Neuronal stem cell (in vitro differentiated cells): ENCODE data around the gene ABHD1.
A peak's percentile ranks its signal among the peaks of the same experiment; 100 is the strongest.

Experiments
- DNase-seq: peaks from one replicate; pipeline ENCODE4 v3.0.0-alpha.2; 2013; ENCODE audit warnings: low spot score
- H2AFZ ChIP-seq: one replicate; pipeline ENCODE4 v1.6.1; 2013; ENCODE audit warnings: mild to moderate bottlenecking, low read length, inconsistent platforms
- H2AK5ac ChIP-seq: 2 replicates; pipeline ENCODE4 v1.6.1; 2013; ENCODE audit warnings: low read depth, mild to moderate bottlenecking, inconsistent platforms, low read length, moderate library complexity, mixed read lengths
- H2BK120ac ChIP-seq: 2 replicates; pipeline ENCODE4 v1.6.1; 2013; ENCODE audit warnings: low read depth, mild to moderate bottlenecking, inconsistent platforms, low read length, moderate library complexity, mixed read lengths
- H2BK12ac ChIP-seq: one replicate; pipeline ENCODE4 v1.6.1; 2013; ENCODE audit warnings: low read length, inconsistent platforms
- H2BK15ac ChIP-seq: 2 replicates; pipeline ENCODE4 v1.6.1; 2013; ENCODE audit warnings: mild to moderate bottlenecking, low read length, inconsistent platforms, mixed read lengths
- H2BK5ac ChIP-seq: one replicate; pipeline ENCODE4 v1.6.1; 2013; ENCODE audit warnings: inconsistent platforms, mild to moderate bottlenecking, low read length, moderate library complexity
- H3K14ac ChIP-seq: one replicate; pipeline ENCODE4 v1.6.1; 2013; ENCODE audit warnings: low read length, inconsistent platforms
- H3K18ac ChIP-seq: 2 replicates; pipeline ENCODE4 v1.6.1; 2013; ENCODE audit warnings: low read length, inconsistent platforms
- H3K23ac ChIP-seq: 2 replicates; pipeline ENCODE4 v1.6.1; 2013; ENCODE audit warnings: low read depth, mild to moderate bottlenecking, mixed read lengths, low read length, inconsistent platforms; ENCODE audit not compliant: poor library complexity
- H3K27ac ChIP-seq: replicated peaks from 3 replicates; pipeline ENCODE4 v1.5.1; 2013; ENCODE audit warnings: low read length, inconsistent platforms
- H3K27me3 ChIP-seq, 3 experiments: 2 replicates each; pipeline ENCODE4 v1.6.1; 2013; ENCODE audit warnings: low read length in 3 of 3, mild to moderate bottlenecking in 2 of 3, inconsistent platforms in 1 of 3, low read depth in 1 of 3, mixed read lengths in 1 of 3, moderate library complexity in 1 of 3; ENCODE audit not compliant: control insufficient read depth in 3 of 3, insufficient read depth in 3 of 3
- H3K36me3 ChIP-seq, 2 donors: replicated peaks in 1 of 2; 2 replicates each; pipeline ENCODE4 v1.6.1; 2013; ENCODE audit warnings: low read length in 2 of 2; ENCODE audit not compliant: control insufficient read depth in 2 of 2, insufficient read depth in 2 of 2
- H3K4ac ChIP-seq: 2 replicates; pipeline ENCODE4 v1.6.1; 2013; ENCODE audit warnings: inconsistent platforms, mild to moderate bottlenecking, low read length, moderate library complexity
- H3K4me1 ChIP-seq, 2 donors: 1 replicate in 1 of 2; 2 replicates in 1 of 2; pipeline ENCODE4 v1.6.1; 2013; ENCODE audit warnings: low read length in 2 of 2, low read depth in 1 of 2; ENCODE audit not compliant: control insufficient read depth in 2 of 2, insufficient read depth in 1 of 2
- H3K4me2 ChIP-seq: one replicate; pipeline ENCODE4 v1.6.1; 2013; ENCODE audit warnings: mild to moderate bottlenecking, low read length, inconsistent platforms; ENCODE audit not compliant: insufficient read depth, poor library complexity, severe bottlenecking
- H3K4me3 ChIP-seq, 2 donors: 2 replicates each; pipeline ENCODE4 v1.5.1; 2013; ENCODE audit warnings: low read length in 2 of 2, mild to moderate bottlenecking in 2 of 2, inconsistent platforms in 1 of 2, moderate library complexity in 1 of 2
- H3K79me1 ChIP-seq: one replicate; pipeline ENCODE4 v1.6.1; 2013; ENCODE audit warnings: low read depth, mild to moderate bottlenecking, inconsistent platforms, low read length, moderate library complexity
- H3K9ac ChIP-seq: one replicate; pipeline ENCODE4 v1.6.1; 2013; ENCODE audit warnings: mild to moderate bottlenecking, low read depth, low read length, inconsistent platforms; ENCODE audit not compliant: poor library complexity
- H3K9me3 ChIP-seq, 2 donors: replicated peaks in 1 of 2; 2 replicates each; pipeline versions ENCODE3 to v1.6.1; 2013; ENCODE audit warnings: low read length in 2 of 2, mild to moderate bottlenecking in 2 of 2, inconsistent platforms in 1 of 2, low read depth in 1 of 2, mixed read lengths in 1 of 2, moderate library complexity in 1 of 2; ENCODE audit not compliant: control insufficient read depth in 2 of 2, insufficient read depth in 1 of 2
- H4K8ac ChIP-seq: one replicate; pipeline ENCODE4 v1.6.1; 2013; ENCODE audit warnings: low read depth, mild to moderate bottlenecking, inconsistent platforms, low read length, moderate library complexity
- H4K91ac ChIP-seq: one replicate; pipeline ENCODE4 v1.6.1; 2013; ENCODE audit warnings: low read length, low read depth, mild to moderate bottlenecking, inconsistent platforms; ENCODE audit not compliant: poor library complexity
- WGBS, 2 donors: extraction: QIAGEN DNeasy Blood & Tissue Kit; methylation state at CpG; one replicate each; pipeline ENCODE4 v1.1.7; 2013; ENCODE audit warnings: missing lambda C conversion rate in 2 of 2, mixed read lengths in 1 of 2; ENCODE audit not compliant: insufficient read length in 2 of 2, insufficient replicate concordance in 1 of 2; ENCODE audit errors: extremely low coverage in 2 of 2; 5-methylcytosine and 5-hydroxymethylcytosine counted together

ABHD1 gene

DNA sequence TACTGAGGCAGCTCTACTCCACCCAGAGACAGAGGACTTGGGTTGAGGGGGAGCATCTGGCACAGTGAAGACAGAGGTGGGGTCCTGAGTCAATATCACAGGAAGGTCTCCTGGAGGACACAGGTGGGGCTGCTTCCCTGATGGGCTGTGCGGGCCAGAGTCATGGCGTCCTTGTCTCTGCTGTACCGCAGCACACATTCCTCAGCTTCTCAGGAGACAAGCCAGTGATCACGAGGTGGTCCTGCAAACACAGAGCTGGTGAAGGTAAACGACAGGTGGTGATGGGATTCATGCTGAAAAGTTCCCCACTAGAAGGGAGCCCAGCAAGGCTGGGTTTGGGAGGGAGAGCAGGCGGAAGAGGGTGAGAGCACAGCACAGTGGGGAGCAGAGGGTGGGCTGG, 34.9 kb downstream of the ABHD1 start:
- H3K27me3 ChIP-seq = peaks cover 0 to 43% (median 0%) of the 10 kb centered on the region in 3 experiments
- no peak overlapping the region for H3K9ac ChIP-seq
- no peak overlapping the region for H2BK12ac ChIP-seq
- H4K91ac ChIP-seq = no peak overlapping the region
- H3K14ac ChIP-seq = no peak overlapping the region
- H4K8ac ChIP-seq = no peak overlapping the region
- H3K4ac ChIP-seq = no peak overlapping the region
- DNase-seq = no peak
- H3K4me2 ChIP-seq = no peak overlapping the region
- H3K27ac ChIP-seq = no peak overlapping the region
- H2BK120ac ChIP-seq = no peak overlapping the region
- no peak overlapping the region for H2AK5ac ChIP-seq
- H2BK15ac ChIP-seq = no peak overlapping the region
- no peak overlapping the region for H2AFZ ChIP-seq
- no CpG with 5 or more reads among the region's 6 CpGs for WGBS, 2 donors
- H3K9me3 ChIP-seq = no peaks in the 10 kb centered on the region
- H2BK5ac ChIP-seq = no peak overlapping the region
- H3K23ac ChIP-seq = no peak overlapping the region
- H3K18ac ChIP-seq = peak overlapping the region; percentile 18
- H3K36me3 ChIP-seq = no peaks in the 10 kb centered on the region
- no peaks in the 10 kb centered on the region for H3K79me1 ChIP-seq
- H3K4me1 ChIP-seq = peaks cover 0 to 2% of the 10 kb centered on the region in 2 donors
- no peak overlapping the region for H3K4me3 ChIP-seq

- no peak overlapping the region for H2BK5ac ChIP-seq
- H4K8ac ChIP-seq = no peak overlapping the region
- no peak overlapping the region for H3K4ac ChIP-seq
- peaks cover 0 to 2% of the 10 kb centered on the region in 2 donors for H3K4me1 ChIP-seq
- no peak overlapping the region for H3K4me2 ChIP-seq
- H3K9ac ChIP-seq = peak overlapping the region; percentile 3
- H2BK12ac ChIP-seq = no peak overlapping the region
- no peak overlapping the region for H3K18ac ChIP-seq
- H3K23ac ChIP-seq = no peak overlapping the region
- H3K36me3 ChIP-seq = no peaks in the 10 kb centered on the region
- no peak overlapping the region for H3K14ac ChIP-seq
- H2BK120ac ChIP-seq = no peak overlapping the region
- no peak for DNase-seq
- no peak overlapping the region for H2AK5ac ChIP-seq
- H3K4me3 ChIP-seq = no peak overlapping the region
- no peaks in the 10 kb centered on the region for H3K79me1 ChIP-seq
- no CpG with 5 or more reads among the region's 6 CpGs for WGBS, 2 donors
- peaks cover 0 to 35% (median 0%) of the 10 kb centered on the region in 3 experiments for H3K27me3 ChIP-seq
- no peak overlapping the region for H3K27ac ChIP-seq
- H3K9me3 ChIP-seq = no peaks in the 10 kb centered on the region
- peak overlapping the region; percentile 11 for H2AFZ ChIP-seq
- no peak overlapping the region for H4K91ac ChIP-seq
- no peak overlapping the region for H2BK15ac ChIP-seq
Observed at GRCh38 chr2:27159271-27159670, 35.7 kb downstream of the ABHD1 start.

DNA sequence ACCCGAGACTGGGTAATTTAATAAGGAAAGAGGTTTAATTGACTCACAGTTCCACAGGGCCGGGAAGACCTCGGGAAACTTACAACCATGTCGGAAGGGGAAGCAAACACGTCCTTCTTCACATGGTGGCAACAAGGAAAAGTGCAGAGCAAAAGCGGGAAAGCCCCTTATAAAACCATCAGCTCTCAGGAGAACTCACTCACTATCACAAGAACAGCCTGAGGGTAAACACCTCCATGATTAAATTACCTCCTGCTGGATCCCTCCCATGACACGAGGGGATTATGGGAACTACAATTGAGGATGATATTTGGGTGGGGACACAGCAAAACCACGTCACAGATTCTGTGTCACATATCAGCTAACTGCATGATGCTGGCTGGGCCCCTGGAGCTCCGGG, 36.6 kb downstream of the ABHD1 start:
- Histone ChIP-seq H3K36me3 (no peaks in the 10 kb centered on the region), H3K14ac (no peak overlapping the region), H3K79me1 (no peaks in the 10 kb centered on the region), H3K4me1 (peaks cover 0 to under 1% of the 10 kb centered on the region in 2 donors), H3K27me3 (peaks cover 0 to 36% (median 0%) of the 10 kb centered on the region in 3 experiments), H2AFZ (no peak overlapping the region), H2BK15ac (no peak overlapping the region), H4K8ac (no peak overlapping the region), H3K18ac (no peak overlapping the region), H2BK12ac (no peak overlapping the region), H2AK5ac (no peak overlapping the region), H3K9me3 (no peaks in the 10 kb centered on the region), H3K23ac (no peak overlapping the region), H3K4ac (no peak overlapping the region), H3K4me3 (no peak overlapping the region), H3K27ac (no peak overlapping the region), H2BK120ac (no peak overlapping the region), H2BK5ac (no peak overlapping the region), H3K4me2 (no peak overlapping the region), H4K91ac (no peak overlapping the region), H3K9ac (no peak overlapping the region)
- no CpG with 5 or more reads among the region's 9 CpGs for WGBS, 2 donors
- DNase-seq = no peak

- H3K79me1 ChIP-seq = no peaks in the 10 kb centered on the region
- H3K4me2 ChIP-seq = no peak overlapping the region
- H3K9ac ChIP-seq = no peak overlapping the region
- H2BK15ac ChIP-seq = no peak overlapping the region
- no peak overlapping the region for H3K14ac ChIP-seq
- no peak overlapping the region for H2BK120ac ChIP-seq
- no peak overlapping the region for H3K18ac ChIP-seq
- no peak for DNase-seq
- H2BK5ac ChIP-seq = no peak overlapping the region
- H2BK12ac ChIP-seq = no peak overlapping the region
- no peak overlapping the region for H4K91ac ChIP-seq
- H4K8ac ChIP-seq = no peak overlapping the region
- no peaks in the 10 kb centered on the region for H3K36me3 ChIP-seq
- H3K9me3 ChIP-seq = no peaks in the 10 kb centered on the region
- no peak overlapping the region for H3K23ac ChIP-seq
- WGBS, 2 donors = no CpG with 5 or more reads among the region's 15 CpGs
- H3K4ac ChIP-seq = no peak overlapping the region
- peaks cover 0 to 55% (median 0%) of the 10 kb centered on the region in 3 experiments for H3K27me3 ChIP-seq
- no peaks in the 10 kb centered on the region for H3K4me1 ChIP-seq
- no peak overlapping the region for H3K27ac ChIP-seq
- H3K4me3 ChIP-seq = no peak overlapping the region
- H2AK5ac ChIP-seq = no peak overlapping the region
- H2AFZ ChIP-seq = no peak overlapping the region
Observed at GRCh38 chr2:27162151-27163121, 38.8 kb downstream of the ABHD1 start.
